ENCODE measurements around the gene EXOC4. TPM values are rescaled to one million over a fixed set of nuclear protein-coding genes. Genes with fewer than 3 reads are reported as not detected.

The EXOC4 gene
- total and polyA plus RNA-seq, 9 donors = 26.8 to 80.5 (median 70.7) TPM

DNA sequence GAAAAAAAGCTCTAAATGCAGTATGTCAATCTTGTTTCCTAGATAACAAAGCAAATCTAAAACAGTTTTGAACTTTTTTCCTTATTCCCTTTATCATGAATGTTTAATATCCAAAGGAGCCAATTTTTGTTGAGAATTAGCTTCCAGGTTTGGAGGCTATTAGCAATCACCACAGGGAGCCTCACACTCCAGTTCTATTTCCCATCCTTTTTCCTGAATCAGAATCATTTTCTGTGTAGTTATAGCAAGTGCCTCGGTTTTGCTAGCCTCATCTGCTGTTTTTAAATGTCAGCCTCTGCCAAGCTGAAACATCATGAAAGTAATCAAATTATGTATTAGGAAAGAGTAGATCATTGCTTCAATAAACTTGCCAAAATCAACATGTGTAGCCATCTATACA, 516.8 kb downstream of the EXOC4 start:
- 72 to 82% (median 78%) methylated on average over 1 of the region's 1 CpG for WGBS, 3 donors

DNA sequence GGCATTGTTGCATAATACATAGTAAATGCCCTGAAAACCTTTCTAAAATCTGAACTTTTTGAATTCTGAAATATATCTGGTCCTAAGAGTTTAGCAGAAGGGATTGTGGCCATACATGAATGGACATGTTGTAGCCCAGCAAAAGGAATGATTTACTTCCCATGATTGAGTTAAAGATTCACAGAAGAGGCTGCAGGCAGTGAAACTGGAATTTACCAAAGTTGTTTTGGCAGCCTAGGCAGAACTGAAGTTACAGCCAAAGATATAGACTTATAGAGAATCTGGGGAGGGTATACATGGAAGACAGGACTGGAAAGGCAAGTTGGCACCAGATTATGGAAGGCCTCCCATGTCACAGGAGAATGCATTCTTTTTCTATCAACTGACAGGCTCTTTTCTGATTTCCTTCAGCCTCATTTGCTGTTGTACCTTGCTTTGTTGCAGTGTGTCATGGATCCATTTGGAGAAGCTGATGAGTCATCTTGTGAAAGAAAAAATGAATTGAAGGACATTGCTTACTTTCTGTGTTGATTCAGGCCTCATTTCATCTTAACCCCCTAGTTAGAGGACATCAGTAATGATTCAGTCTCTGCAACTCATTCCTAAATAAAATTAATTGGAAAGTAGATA, 518.1 kb downstream of the EXOC4 start:
- Histone ChIP-seq H3K27ac (no peak overlapping the region), H3K36me3 (no peaks in the 10 kb centered on the region), H3K27me3 (no peaks in the 10 kb centered on the region), H3K4me3 (no peak overlapping the region), H3K9me3 (no peaks in the 10 kb centered on the region), H3K4me1 (ENCODE audit: insufficient read depth) (no peaks in the 10 kb centered on the region)
- no peak for DNase-seq
- TF ChIP-seq EP300 (IDR thresholded peaks at IDR 0.05) = no peak
- no peak for TF ChIP-seq POLR2A (IDR thresholded peaks at IDR 0.05)
- TF ChIP-seq, protein P1, sequence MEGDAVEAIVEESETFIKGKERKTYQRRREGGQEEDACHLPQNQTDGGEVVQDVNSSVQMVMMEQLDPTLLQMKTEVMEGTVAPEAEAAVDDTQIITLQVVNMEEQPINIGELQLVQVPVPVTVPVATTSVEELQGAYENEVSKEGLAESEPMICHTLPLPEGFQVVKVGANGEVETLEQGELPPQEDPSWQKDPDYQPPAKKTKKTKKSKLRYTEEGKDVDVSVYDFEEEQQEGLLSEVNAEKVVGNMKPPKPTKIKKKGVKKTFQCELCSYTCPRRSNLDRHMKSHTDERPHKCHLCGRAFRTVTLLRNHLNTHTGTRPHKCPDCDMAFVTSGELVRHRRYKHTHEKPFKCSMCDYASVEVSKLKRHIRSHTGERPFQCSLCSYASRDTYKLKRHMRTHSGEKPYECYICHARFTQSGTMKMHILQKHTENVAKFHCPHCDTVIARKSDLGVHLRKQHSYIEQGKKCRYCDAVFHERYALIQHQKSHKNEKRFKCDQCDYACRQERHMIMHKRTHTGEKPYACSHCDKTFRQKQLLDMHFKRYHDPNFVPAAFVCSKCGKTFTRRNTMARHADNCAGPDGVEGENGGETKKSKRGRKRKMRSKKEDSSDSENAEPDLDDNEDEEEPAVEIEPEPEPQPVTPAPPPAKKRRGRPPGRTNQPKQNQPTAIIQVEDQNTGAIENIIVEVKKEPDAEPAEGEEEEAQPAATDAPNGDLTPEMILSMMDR (IDR thresholded peaks at IDR 0.05) = no peak
- intact Hi-C loops (cut with DNase I) = no loop called here

More for the DNA sequence above, 516.8 kb downstream of the EXOC4 start:
- H3K36me3 ChIP-seq = no peaks in the 10 kb centered on the region
- no peak for DNase-seq
- H3K9me3 ChIP-seq = no peaks in the 10 kb centered on the region
- H3K4me3 ChIP-seq = no peak overlapping the region
- no peaks in the 10 kb centered on the region for H3K4me1 ChIP-seq (ENCODE audit: insufficient read depth)
- H3K27me3 ChIP-seq = no peaks in the 10 kb centered on the region
- intact Hi-C loops (cut with DNase I) = no loop called here
- no peak overlapping the region for H3K27ac ChIP-seq
- TF ChIP-seq POLR2A (IDR thresholded peaks at IDR 0.05) (no peak), EP300 (IDR thresholded peaks at IDR 0.05) (no peak)
- TF ChIP-seq, protein P1 (IDR thresholded peaks at IDR 0.05) = no peak

DNA sequence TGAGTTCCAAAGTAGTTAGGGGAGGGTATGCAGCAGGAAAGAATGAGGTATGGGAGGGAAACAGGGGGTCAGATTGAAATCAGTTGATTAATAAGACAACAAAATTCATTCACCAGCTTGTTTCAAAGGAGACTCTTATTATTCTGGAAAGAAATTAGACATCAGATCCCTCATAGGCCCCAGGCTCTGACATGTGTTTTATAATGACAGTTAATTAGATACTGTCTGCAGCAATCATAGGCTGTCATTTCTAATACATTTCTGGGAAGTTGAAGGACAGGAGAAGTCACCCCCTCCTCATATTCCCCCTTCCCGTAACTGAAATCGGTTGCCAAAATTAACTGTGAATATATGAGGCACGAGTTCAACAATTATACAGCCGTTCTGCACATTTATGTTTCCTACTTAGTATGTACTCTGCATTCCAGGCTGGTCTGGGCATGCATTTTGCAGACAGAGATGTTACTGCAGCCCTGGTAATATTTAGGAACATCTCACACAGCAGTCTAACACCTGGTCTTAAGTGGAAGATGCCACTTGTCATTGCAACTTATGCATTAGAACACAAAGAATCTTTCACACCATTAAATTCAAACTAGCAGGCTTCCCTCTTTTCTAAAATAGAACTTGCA, 519.0 kb downstream of the EXOC4 start:
- WGBS, 3 donors = 76 to 84% (median 82%) methylated on average over 4 of the region's 4 CpGs
- intact Hi-C loops (cut with DNase I) = no loop called here
- H3K4me3 ChIP-seq = no peak overlapping the region
- H3K27ac ChIP-seq = no peak overlapping the region
- no peaks in the 10 kb centered on the region for H3K36me3 ChIP-seq
- H3K4me1 ChIP-seq (ENCODE audit: insufficient read depth) = no peaks in the 10 kb centered on the region
- TF ChIP-seq, protein P1 (IDR thresholded peaks at IDR 0.05) = no peak
- TF ChIP-seq EP300 (IDR thresholded peaks at IDR 0.05) = no peak
- TF ChIP-seq POLR2A (IDR thresholded peaks at IDR 0.05) = no peak
- no peaks in the 10 kb centered on the region for H3K9me3 ChIP-seq
- no peak for DNase-seq
- no peaks in the 10 kb centered on the region for H3K27me3 ChIP-seq

DNA sequence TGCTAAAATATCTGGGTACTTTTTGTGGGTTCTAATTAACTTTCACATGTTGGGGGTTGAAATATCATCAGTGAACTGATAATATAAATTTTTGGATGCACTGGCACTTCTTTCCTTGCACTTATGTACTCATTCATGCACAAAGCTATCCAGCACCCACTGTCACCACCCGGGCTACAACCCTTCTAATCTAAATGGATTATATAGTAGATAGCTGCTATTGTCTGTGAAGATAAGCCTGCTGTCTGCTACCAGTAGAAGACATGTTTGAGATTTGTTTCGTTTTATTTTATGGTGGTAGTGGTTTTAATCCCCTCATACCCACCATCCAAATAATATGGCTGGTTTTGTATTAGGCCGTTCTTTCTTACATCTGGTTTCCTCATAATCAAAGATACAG, 520.7 kb downstream of the EXOC4 start:
- no peak for DNase-seq
- Histone ChIP-seq H3K27me3 (no peaks in the 10 kb centered on the region), H3K4me1 (ENCODE audit: insufficient read depth) (no peaks in the 10 kb centered on the region), H3K27ac (no peak overlapping the region), H3K4me3 (no peak overlapping the region), H3K36me3 (no peaks in the 10 kb centered on the region), H3K9me3 (no peaks in the 10 kb centered on the region)
- intact Hi-C loops (cut with DNase I) = no loop called here
- 96 to 98% (median 98%) methylated on average over 3 of the region's 3 CpGs for WGBS, 3 donors
- TF ChIP-seq POLR2A (IDR thresholded peaks at IDR 0.05) (no peak), EP300 (IDR thresholded peaks at IDR 0.05) (no peak)
- TF ChIP-seq, protein P1 (IDR thresholded peaks at IDR 0.05) = no peak

Data from ovary (tissue), 9 donors.